Neural cell (in vitro differentiated cells): ENCODE measurements around the gene MTNR1B.

Experiments used
- EP300 ChIP-seq: fragments of 450-650 bp; conservative IDR thresholded peaks from 2 replicates; pipeline ENCODE4 v1.6.1; 2014; ENCODE audit warnings: antibody characterized with exemption, mild to moderate bottlenecking, moderate library complexity; ENCODE audit not compliant: poor library complexity, severe bottlenecking
- POLR2AphosphoS5 ChIP-seq: IDR thresholded peaks from 2 replicates; pipeline ENCODE4 v1.6.1; 2012
- TAF1 ChIP-seq: IDR thresholded peaks from 2 replicates; pipeline ENCODE4 v1.6.1; 2012; ENCODE audit warnings: low read depth

- no peak for TF ChIP-seq TAF1
- TF ChIP-seq EP300, result no peak
- TF ChIP-seq POLR2AphosphoS5, result no peak
These were observed 46.7 kb upstream of the MTNR1B start for GRCh38 chr11:92922731-92923130.
